Right atrium auricular region (tissue), 2 donors: ENCODE results near the gene TRIM52. TPM values are rescaled to one million over a fixed set of nuclear protein-coding genes. Genes with fewer than 3 reads are reported as not detected.
A peak's percentile ranks its signal among the peaks of the same experiment; 100 is the strongest.
"Not testable (repeated sequence)": the region's sequence is repeated elsewhere in the genome, so short reads cannot be mapped to it uniquely, and the experiment has no call there.

ENCODE experiments used
- DNase-seq: peaks from one replicate; pipeline ENCODE4 v3.0.0-alpha.2; 2019; ENCODE audit warnings: low spot score
- H3K27ac ChIP-seq, 2 donors: fragments of 200-600 bp; sonication (generic); 1 replicate in 1 of 2; 2 replicates in 1 of 2; pipeline ENCODE4 v1.5.1; 2016 to 2019
- H3K27me3 ChIP-seq, 2 donors: fragments of 200-600 bp; sonication (generic); one replicate each; pipeline versions ENCODE4 v1.5.1 to v1.6.0; 2017 to 2019
- H3K36me3 ChIP-seq: fragments of 200-600 bp; sonication (generic); one replicate; pipeline ENCODE4 v1.5.1; 2016
- H3K4me1 ChIP-seq, 2 donors: fragments of 200-600 bp; sonication (generic); one replicate each; pipeline versions ENCODE4 v1.5.1 to v1.6.0; 2017 to 2019
- H3K4me3 ChIP-seq, 2 donors: fragments of 200-600 bp; sonication (generic); 1 replicate in 1 of 2; 2 replicates in 1 of 2; pipeline ENCODE4 v1.5.1; 2017 to 2019; ENCODE audit warnings: mild to moderate bottlenecking in 1 of 2, moderate library complexity in 1 of 2
- H3K9me3 ChIP-seq, 2 donors: fragments of 200-600 bp; sonication (generic); one replicate each; pipeline ENCODE4 v1.5.1; 2019
- total RNA-seq, 2 donors: library from RNA; depleted of rRNA; stranded (reverse); fragments of >200 nt; gene quantifications; one replicate each; pipeline ENCODE4 v1.1.0, GENCODE V29; 2016
- TF ChIP-seq, protein P1 (sequence below), 2 donors: fragments of 200-600 bp; sonication (generic); IDR thresholded peaks; one replicate each; pipeline ENCODE4 v1.5.1; 2019; ENCODE audit warnings: antibody characterized with exemption in 2 of 2

The TRIM52 gene
- total RNA-seq, 2 donors from 2014 or later, result 4.4 to 9.1 TPM

- Histone ChIP-seq H3K4me1 (peaks cover 0 to 31% of the 10 kb centered on the region in 2 donors), H3K27ac (no peak overlapping the region), H3K27me3 (no peaks in the 10 kb centered on the region), H3K36me3 (no peaks in the 10 kb centered on the region), H3K9me3 (no peaks in the 10 kb centered on the region), H3K4me3 (no peak overlapping the region)
- no peak for DNase-seq
- TF ChIP-seq, protein P1, sequence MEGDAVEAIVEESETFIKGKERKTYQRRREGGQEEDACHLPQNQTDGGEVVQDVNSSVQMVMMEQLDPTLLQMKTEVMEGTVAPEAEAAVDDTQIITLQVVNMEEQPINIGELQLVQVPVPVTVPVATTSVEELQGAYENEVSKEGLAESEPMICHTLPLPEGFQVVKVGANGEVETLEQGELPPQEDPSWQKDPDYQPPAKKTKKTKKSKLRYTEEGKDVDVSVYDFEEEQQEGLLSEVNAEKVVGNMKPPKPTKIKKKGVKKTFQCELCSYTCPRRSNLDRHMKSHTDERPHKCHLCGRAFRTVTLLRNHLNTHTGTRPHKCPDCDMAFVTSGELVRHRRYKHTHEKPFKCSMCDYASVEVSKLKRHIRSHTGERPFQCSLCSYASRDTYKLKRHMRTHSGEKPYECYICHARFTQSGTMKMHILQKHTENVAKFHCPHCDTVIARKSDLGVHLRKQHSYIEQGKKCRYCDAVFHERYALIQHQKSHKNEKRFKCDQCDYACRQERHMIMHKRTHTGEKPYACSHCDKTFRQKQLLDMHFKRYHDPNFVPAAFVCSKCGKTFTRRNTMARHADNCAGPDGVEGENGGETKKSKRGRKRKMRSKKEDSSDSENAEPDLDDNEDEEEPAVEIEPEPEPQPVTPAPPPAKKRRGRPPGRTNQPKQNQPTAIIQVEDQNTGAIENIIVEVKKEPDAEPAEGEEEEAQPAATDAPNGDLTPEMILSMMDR (IDR thresholded peaks at IDR 0.05), result no peak
These were observed 41.4 kb downstream of the TRIM52 start for GRCh38 chr5:181219262-181220177.

DNA sequence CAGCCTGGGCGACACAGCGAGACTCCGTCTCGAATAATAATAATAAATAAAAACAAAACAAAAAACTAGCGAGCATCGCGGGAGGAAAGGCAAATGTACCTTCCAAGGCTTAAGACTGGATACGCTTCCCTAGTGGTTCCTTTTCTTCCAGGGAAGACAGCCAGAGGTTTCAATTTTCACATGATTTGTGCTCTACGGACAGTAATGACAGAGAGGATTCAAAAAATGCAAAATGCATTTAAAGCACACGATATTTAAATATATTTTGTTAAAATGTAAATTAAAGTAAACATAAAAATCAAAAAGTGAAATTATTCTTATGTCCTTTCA, 42.2 kb downstream of the TRIM52 start:
- H3K36me3 ChIP-seq, result no peaks in the 10 kb centered on the region
- peak overlapping the region; percentile 35 to 56 for H3K4me3 ChIP-seq
- TF ChIP-seq, protein P1 (IDR thresholded peaks at IDR 0.05), result no peak
- no peak for DNase-seq
- peaks cover 0 to 23% of the 10 kb centered on the region in 2 donors for H3K4me1 ChIP-seq
- H3K9me3 ChIP-seq, result no peaks in the 10 kb centered on the region
- no peaks in the 10 kb centered on the region for H3K27me3 ChIP-seq
- H3K27ac ChIP-seq, result peak overlapping the region; percentile 70 to 81

DNA sequence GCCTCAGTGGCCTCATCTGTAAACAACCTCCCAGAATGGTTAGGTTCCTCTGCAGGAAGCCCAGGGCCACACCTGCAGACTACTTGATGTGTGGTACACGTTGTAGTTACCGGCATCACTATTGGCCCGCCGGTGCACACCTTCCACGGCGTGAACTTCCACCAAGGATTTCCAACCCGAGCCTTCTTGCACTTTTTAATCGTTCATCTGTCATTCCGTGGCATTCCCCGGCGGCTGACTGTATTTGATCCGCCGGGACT, 43.2 kb downstream of the TRIM52 start:
- Histone ChIP-seq H3K27me3 (no peaks in the 10 kb centered on the region), H3K4me3 (peak overlapping the region; percentile 35 to 56), H3K4me1 (peaks cover 0 to 23% of the 10 kb centered on the region in 2 donors), H3K9me3 (no peaks in the 10 kb centered on the region), H3K36me3 (no peaks in the 10 kb centered on the region), H3K27ac (peak overlapping the region; percentile 70 to 81)
- TF ChIP-seq, protein P1 (IDR thresholded peaks at IDR 0.05), result no peak
- DNase-seq, result no peak

- TF ChIP-seq, protein P1 (IDR thresholded peaks at IDR 0.05), result no peak
- Histone ChIP-seq H3K27me3 (no peaks in the 10 kb centered on the region), H3K4me1 (peaks cover 0 to 23% of the 10 kb centered on the region in 2 donors), H3K27ac (peak overlapping the region; percentile 70 to 81), H3K36me3 (no peaks in the 10 kb centered on the region), H3K4me3 (peak overlapping the region; percentile 35 to 56), H3K9me3 (no peaks in the 10 kb centered on the region)
- no peak for DNase-seq
These were observed 43.7 kb downstream of the TRIM52 start for GRCh38 chr5:181217111-181217802.

- no peaks in the 10 kb centered on the region for H3K27me3 ChIP-seq
- no peaks in the 10 kb centered on the region for H3K36me3 ChIP-seq
- TF ChIP-seq, protein P1 (IDR thresholded peaks at IDR 0.05), result no peak
- H3K4me3 ChIP-seq, result peak overlapping the region; percentile 35 to 56
- peak overlapping the region; percentile 70 to 81 for H3K27ac ChIP-seq
- peaks cover 0 to 29% of the 10 kb centered on the region in 2 donors for H3K4me1 ChIP-seq
- no peaks in the 10 kb centered on the region for H3K9me3 ChIP-seq
- no peak for DNase-seq
These were observed 44.6 kb downstream of the TRIM52 start for GRCh38 chr5:181215997-181216989.

GRCh38 chr5:181214249-181214648, 46.7 kb downstream of the TRIM52 start:
- H3K9me3 ChIP-seq, H3K4me3 ChIP-seq, DNase-seq, H3K27me3 ChIP-seq, H3K36me3 ChIP-seq, H3K27ac ChIP-seq: not testable (repeated sequence)
- H3K4me1 ChIP-seq, result peaks cover 0 to 36% of the 10 kb centered on the region in 2 donors
